ENCODE data around the gene CPT1A.
A peak's percentile ranks its signal among the peaks of the same experiment; 100 is the strongest.
"Not testable (repeated sequence)": the region's sequence is repeated elsewhere in the genome, so short reads cannot be mapped to it uniquely, and the experiment has no call there.

The CPT1A gene

GRCh38 chr11:68867066-68867465 lies 25.4 kb upstream of the CPT1A start:
- H3K4me1 ChIP-seq (ENCODE audit: control insufficient read depth, low read depth, low read length), result peaks cover 10% of the 10 kb centered on the region
- H3K27ac ChIP-seq (ENCODE audit: low read length), result no peak overlapping the region
- no peak overlapping the region for H3K9ac ChIP-seq (ENCODE audit: low read length)
- H3K4me3 ChIP-seq (ENCODE audit: low read length), result no peak overlapping the region
- H3K36me3 ChIP-seq (ENCODE audit: control insufficient read depth, low read depth, low read length), result no peaks in the 10 kb centered on the region
- H3K9me3 ChIP-seq (ENCODE audit: control insufficient read depth, low read depth, low read length), result no peaks in the 10 kb centered on the region
- no peaks in the 10 kb centered on the region for H3K27me3 ChIP-seq (ENCODE audit: control insufficient read depth, insufficient read depth, low read length)

- Histone ChIP-seq H3K9me3 (ENCODE audit: control insufficient read depth, low read depth, low read length) (no peaks in the 10 kb centered on the region), H3K9ac (ENCODE audit: low read length) (no peak overlapping the region)
Measured at GRCh38 chr11:68865241-68865640, 23.5 kb upstream of the CPT1A start.

GRCh38 chr11:68863553-68864265 lies 22.0 kb upstream of the CPT1A start:
- H3K27ac ChIP-seq (ENCODE audit: low read length), result no peak overlapping the region
- no peaks in the 10 kb centered on the region for H3K4me1 ChIP-seq (ENCODE audit: control insufficient read depth, low read depth, low read length)
- no peaks in the 10 kb centered on the region for H3K36me3 ChIP-seq (ENCODE audit: control insufficient read depth, low read depth, low read length)
- no peaks in the 10 kb centered on the region for H3K9me3 ChIP-seq (ENCODE audit: control insufficient read depth, low read depth, low read length)
- H3K27me3 ChIP-seq (ENCODE audit: control insufficient read depth, insufficient read depth, low read length), result no peaks in the 10 kb centered on the region
- no peak overlapping the region for H3K4me3 ChIP-seq (ENCODE audit: low read length)
- H3K9ac ChIP-seq (ENCODE audit: low read length), result no peak overlapping the region

More at GRCh38 chr11:68865241-68865640, 23.5 kb upstream of the CPT1A start:
- Histone ChIP-seq H3K27me3 (ENCODE audit: control insufficient read depth, insufficient read depth, low read length) (no peaks in the 10 kb centered on the region), H3K36me3 (ENCODE audit: control insufficient read depth, low read depth, low read length) (no peaks in the 10 kb centered on the region), H3K4me1 (ENCODE audit: control insufficient read depth, low read depth, low read length) (peaks cover 10% of the 10 kb centered on the region), H3K4me3 (ENCODE audit: low read length) (no peak overlapping the region), H3K27ac (ENCODE audit: low read length) (no peak overlapping the region)

- Histone ChIP-seq H3K9ac (ENCODE audit: low read length) (no peak overlapping the region), H3K36me3 (ENCODE audit: control insufficient read depth, low read depth, low read length) (no peaks in the 10 kb centered on the region), H3K27me3 (ENCODE audit: control insufficient read depth, insufficient read depth, low read length) (no peaks in the 10 kb centered on the region), H3K9me3 (ENCODE audit: control insufficient read depth, low read depth, low read length) (no peaks in the 10 kb centered on the region), H3K27ac (ENCODE audit: low read length) (no peak overlapping the region), H3K4me3 (ENCODE audit: low read length) (no peak overlapping the region), H3K4me1 (ENCODE audit: control insufficient read depth, low read depth, low read length) (no peaks in the 10 kb centered on the region)
Measured at GRCh38 chr11:68862421-68862820, 20.7 kb upstream of the CPT1A start.

- Histone ChIP-seq H3K9ac (ENCODE audit: low read length) (no peak overlapping the region), H3K9me3 (ENCODE audit: control insufficient read depth, low read depth, low read length) (no peaks in the 10 kb centered on the region), H3K4me1 (ENCODE audit: control insufficient read depth, low read depth, low read length) (no peaks in the 10 kb centered on the region), H3K27ac (ENCODE audit: low read length) (no peak overlapping the region), H3K27me3 (ENCODE audit: control insufficient read depth, insufficient read depth, low read length) (peaks cover 20% of the 10 kb centered on the region), H3K36me3 (ENCODE audit: control insufficient read depth, low read depth, low read length) (no peaks in the 10 kb centered on the region), H3K4me3 (ENCODE audit: low read length) (no peak overlapping the region)
Measured at GRCh38 chr11:68859123-68859522, 17.4 kb upstream of the CPT1A start.

GRCh38 chr11:68857037-68857586 lies 15.4 kb upstream of the CPT1A start:
- no peak overlapping the region for H3K9ac ChIP-seq (ENCODE audit: low read length)
- H3K4me3 ChIP-seq (ENCODE audit: low read length), result no peak overlapping the region
- no peak overlapping the region for H3K27ac ChIP-seq (ENCODE audit: low read length)
- no peaks in the 10 kb centered on the region for H3K4me1 ChIP-seq (ENCODE audit: control insufficient read depth, low read depth, low read length)
- H3K27me3 ChIP-seq (ENCODE audit: control insufficient read depth, insufficient read depth, low read length), result peaks cover 38% of the 10 kb centered on the region
- no peaks in the 10 kb centered on the region for H3K36me3 ChIP-seq (ENCODE audit: control insufficient read depth, low read depth, low read length)
- H3K9me3 ChIP-seq (ENCODE audit: control insufficient read depth, low read depth, low read length), result no peaks in the 10 kb centered on the region

- H3K4me1 ChIP-seq (ENCODE audit: control insufficient read depth, low read depth, low read length); H3K36me3 ChIP-seq (ENCODE audit: control insufficient read depth, low read depth, low read length); H3K9ac ChIP-seq (ENCODE audit: low read length); H3K9me3 ChIP-seq (ENCODE audit: control insufficient read depth, low read depth, low read length); H3K4me3 ChIP-seq (ENCODE audit: low read length); H3K27ac ChIP-seq (ENCODE audit: low read length): not testable (repeated sequence)
- H3K27me3 ChIP-seq (ENCODE audit: control insufficient read depth, insufficient read depth, low read length), result peaks cover 42% of the 10 kb centered on the region
Measured at GRCh38 chr11:68856425-68857030, 14.8 kb upstream of the CPT1A start.

- Histone ChIP-seq H3K27me3 (ENCODE audit: control insufficient read depth, insufficient read depth, low read length) (peaks cover 42% of the 10 kb centered on the region), H3K9ac (ENCODE audit: low read length) (no peak overlapping the region), H3K4me3 (ENCODE audit: low read length) (peak overlapping the region; percentile 62), H3K27ac (ENCODE audit: low read length) (no peak overlapping the region), H3K9me3 (ENCODE audit: control insufficient read depth, low read depth, low read length) (no peaks in the 10 kb centered on the region), H3K36me3 (ENCODE audit: control insufficient read depth, low read depth, low read length) (no peaks in the 10 kb centered on the region), H3K4me1 (ENCODE audit: control insufficient read depth, low read depth, low read length) (no peaks in the 10 kb centered on the region)
Measured at GRCh38 chr11:68855205-68855981, 13.7 kb upstream of the CPT1A start.

- Histone ChIP-seq H3K9ac (ENCODE audit: low read length) (no peak overlapping the region), H3K4me1 (ENCODE audit: control insufficient read depth, low read depth, low read length) (no peaks in the 10 kb centered on the region), H3K4me3 (ENCODE audit: low read length) (peak overlapping the region; percentile 62), H3K27ac (ENCODE audit: low read length) (no peak overlapping the region), H3K9me3 (ENCODE audit: control insufficient read depth, low read depth, low read length) (no peaks in the 10 kb centered on the region), H3K27me3 (ENCODE audit: control insufficient read depth, insufficient read depth, low read length) (peaks cover 42% of the 10 kb centered on the region), H3K36me3 (ENCODE audit: control insufficient read depth, low read depth, low read length) (no peaks in the 10 kb centered on the region)
Measured at GRCh38 chr11:68854273-68854958, 12.7 kb upstream of the CPT1A start.

GRCh38 chr11:68852628-68853027 lies 10.9 kb upstream of the CPT1A start:
- no peaks in the 10 kb centered on the region for H3K4me1 ChIP-seq (ENCODE audit: control insufficient read depth, low read depth, low read length)
- no peak overlapping the region for H3K27ac ChIP-seq (ENCODE audit: low read length)
- no peaks in the 10 kb centered on the region for H3K36me3 ChIP-seq (ENCODE audit: control insufficient read depth, low read depth, low read length)
- H3K4me3 ChIP-seq (ENCODE audit: low read length), result no peak overlapping the region
- H3K27me3 ChIP-seq (ENCODE audit: control insufficient read depth, insufficient read depth, low read length), result peaks cover 49% of the 10 kb centered on the region
- H3K9me3 ChIP-seq (ENCODE audit: control insufficient read depth, low read depth, low read length), result no peaks in the 10 kb centered on the region
- H3K9ac ChIP-seq (ENCODE audit: low read length), result no peak overlapping the region

GRCh38 chr11:68848429-68848828 lies 6.7 kb upstream of the CPT1A start:
- no peaks in the 10 kb centered on the region for H3K36me3 ChIP-seq (ENCODE audit: control insufficient read depth, low read depth, low read length)
- H3K27me3 ChIP-seq (ENCODE audit: control insufficient read depth, insufficient read depth, low read length), result peaks cover 64% of the 10 kb centered on the region
- no peak overlapping the region for H3K4me3 ChIP-seq (ENCODE audit: low read length)
- no peak overlapping the region for H3K27ac ChIP-seq (ENCODE audit: low read length)
- no peaks in the 10 kb centered on the region for H3K9me3 ChIP-seq (ENCODE audit: control insufficient read depth, low read depth, low read length)
- peaks cover 3% of the 10 kb centered on the region for H3K4me1 ChIP-seq (ENCODE audit: control insufficient read depth, low read depth, low read length)
- no peak overlapping the region for H3K9ac ChIP-seq (ENCODE audit: low read length)

All from iPS-18a (cell line).